SK-N-SH (cell line): ENCODE data around the gene WWC1. TPM values are rescaled to one million over a fixed set of nuclear protein-coding genes. Genes with fewer than 3 reads are reported as not detected.

Source experiments
- CTCF ChIA-PET: fragments of 300-600, 350-600 bp; formaldehyde crosslinking; extraction: SDS; loops from one replicate; lab custom pipeline; 2021; lab: Yijun Ruan, JAX
- POLR2A ChIA-PET: fragments of 350-600 bp; sonication (Branson Sonifier 250); formaldehyde crosslinking; extraction: SDS; loops from one replicate; lab custom pipeline; 2020; ENCODE audit warnings: antibody characterized with exemption, inconsistent platforms; lab: Yijun Ruan, JAX
- DNase-seq: peaks from one replicate; pipeline ENCODE4 v3.0.0; 2012
- H2AFZ ChIP-seq: fragments of 200-600 bp; sonication (generic); 2 replicates; pipeline ENCODE4 v1.8.1; 2016; ENCODE audit warnings: antibody characterized with exemption, mild to moderate bottlenecking, low read depth
- H3F3A ChIP-seq: fragments of 200-600 bp; sonication (generic); replicated peaks from 2 replicates; pipeline ENCODE3; 2016; ENCODE audit warnings: antibody characterized with exemption, mild to moderate bottlenecking; ENCODE audit not compliant: insufficient read depth
- H3K27ac ChIP-seq, 2 experiments: fragments of 200-500 bp in 1 of 2; fragments of 200-600 bp in 1 of 2; sonication (Bioruptor generic) in 1 of 2; sonication (generic), shearing (Covaris generic) in 1 of 2; 2 replicates each; pipeline versions ENCODE4 v1.5.1 to v1.6.1; 2014 to 2016; ENCODE audit warnings: low read depth in 2 of 2, inconsistent platforms in 1 of 2, low read length in 1 of 2, mild to moderate bottlenecking in 1 of 2, mixed read lengths in 1 of 2
- H3K27me3 ChIP-seq: fragments of 200-600 bp; sonication (generic), shearing (Covaris generic); 2 replicates; pipeline ENCODE4 v1.6.1; 2016; ENCODE audit warnings: mixed run types; ENCODE audit not compliant: insufficient read depth
- H3K36me3 ChIP-seq, 2 experiments: fragments of 200-500 bp in 1 of 2; fragments of 200-600 bp in 1 of 2; sonication (Bioruptor generic) in 1 of 2; sonication (generic) in 1 of 2; replicated peaks in 1 of 2; 2 replicates each; pipeline versions ENCODE3 to v1.5.1; 2014 to 2016; ENCODE audit warnings: low read length in 1 of 2, mild to moderate bottlenecking in 1 of 2; ENCODE audit not compliant: insufficient read depth in 2 of 2, control insufficient read depth in 1 of 2
- H3K4me1 ChIP-seq, 2 experiments: fragments of 200-500 bp in 1 of 2; fragments of 200-600 bp in 1 of 2; sonication (Bioruptor generic) in 1 of 2; sonication (generic), shearing (Covaris generic) in 1 of 2; 2 replicates each; pipeline versions ENCODE4 v1.5.1 to v1.6.1; 2014 to 2016; ENCODE audit warnings: low read depth in 1 of 2, low read length in 1 of 2, mixed run types in 1 of 2; ENCODE audit not compliant: insufficient read depth in 2 of 2, control insufficient read depth in 1 of 2
- H3K4me2 ChIP-seq: fragments of 200-600 bp; sonication (generic), shearing (Covaris generic); 2 replicates; pipeline ENCODE4 v1.6.1; 2017; ENCODE audit warnings: mixed run types
- H3K4me3 ChIP-seq, 2 experiments: fragments of 200-500 bp in 1 of 2; fragments of 200-600 bp in 1 of 2; sonication (Bioruptor generic) in 1 of 2; sonication (generic), shearing (Covaris generic) in 1 of 2; 2 replicates each; pipeline versions ENCODE4 v1.5.1 to v1.8.1; 2014 to 2016; ENCODE audit warnings: low read depth in 2 of 2, inconsistent platforms in 1 of 2, low read length in 1 of 2, mild to moderate bottlenecking in 1 of 2, mixed read lengths in 1 of 2, moderate library complexity in 1 of 2
- H3K79me2 ChIP-seq: fragments of 200-600 bp; sonication (generic); 2 replicates; pipeline ENCODE4 v1.8.1; 2017; ENCODE audit warnings: mild to moderate bottlenecking; ENCODE audit not compliant: insufficient read depth
- H3K9ac ChIP-seq: fragments of 200-600 bp; sonication (generic); 2 replicates; pipeline ENCODE4 v1.6.1; 2017; ENCODE audit warnings: mixed run types
- H3K9me2 ChIP-seq: fragments of 200-600 bp; sonication (generic); 2 replicates; pipeline ENCODE4 v1.6.1; 2017; ENCODE audit warnings: mixed run types
- H3K9me3 ChIP-seq: fragments of 200-600 bp; sonication (generic); 2 replicates; pipeline ENCODE4 v1.6.1; 2017; ENCODE audit warnings: mixed run types, mild to moderate bottlenecking, moderate library complexity
- H4K20me1 ChIP-seq: fragments of 200-600 bp; sonication (generic); 2 replicates; pipeline ENCODE4 v1.6.1; 2017; ENCODE audit warnings: mild to moderate bottlenecking, mixed run types; ENCODE audit not compliant: insufficient read depth
- CHD2 ChIP-seq: fragments of 150-350 bp; IDR thresholded peaks from 2 replicates; pipeline ENCODE4 v1.6.1; 2018; ENCODE audit warnings: low read length; ENCODE audit not compliant: partially characterized antibody
- CTCF ChIP-seq: fragments of 200-600 bp; sonication (generic); IDR thresholded peaks from 2 replicates; pipeline ENCODE4 v1.6.1; 2017; ENCODE audit warnings: antibody characterized with exemption, mild to moderate bottlenecking, moderate library complexity
- ELF1 ChIP-seq: IDR thresholded peaks from 2 replicates; pipeline ENCODE4 v1.4.0; 2012
- FOSL2 ChIP-seq: IDR thresholded peaks from 2 replicates; pipeline ENCODE4 v1.4.0; 2012; ENCODE audit warnings: low read depth, mild to moderate bottlenecking, moderate library complexity, borderline replicate concordance
- GATA2 ChIP-seq: sonication (generic); formaldehyde crosslinking; IDR thresholded peaks from 2 replicates; pipeline ENCODE4 v1.5.0; 2020; ENCODE audit warnings: mild to moderate bottlenecking, missing genetic modification reagents
- JUND ChIP-seq: IDR thresholded peaks from 2 replicates; pipeline ENCODE4 v1.4.0; 2012
- MEF2A ChIP-seq: IDR thresholded peaks from 2 replicates; pipeline ENCODE4 v1.4.0; 2012; ENCODE audit warnings: low read depth, borderline replicate concordance
- NFIC ChIP-seq: IDR thresholded peaks from 2 replicates; pipeline ENCODE4 v1.4.0; 2012; ENCODE audit warnings: borderline replicate concordance
- PBX3 ChIP-seq: IDR thresholded peaks from 2 replicates; pipeline ENCODE4; 2012
- POLR2AphosphoS5 ChIP-seq: IDR thresholded peaks from 2 replicates; pipeline ENCODE4 v1.6.1; 2012; ENCODE audit warnings: low read depth, low read length
- RCOR1 ChIP-seq: fragments of 150-350 bp; IDR thresholded peaks from 2 replicates; pipeline ENCODE4 v1.6.1; 2017; ENCODE audit warnings: antibody characterized with exemption, low read length
- REST ChIP-seq: IDR thresholded peaks from 2 replicates; pipeline ENCODE4 v1.6.1; 2012; ENCODE audit warnings: mild to moderate bottlenecking, low read depth, low read length, moderate library complexity
- RFX5 ChIP-seq: IDR thresholded peaks from 2 replicates; pipeline ENCODE4 v1.6.1; 2012; ENCODE audit warnings: mild to moderate bottlenecking, improper control_type of control experiment, low read length
- RXRA ChIP-seq: IDR thresholded peaks from 2 replicates; pipeline ENCODE4 v1.4.0; 2012; ENCODE audit warnings: low read depth, mild to moderate bottlenecking, borderline replicate concordance
- SMC3 ChIP-seq: IDR thresholded peaks from 2 replicates; pipeline ENCODE4 v1.6.1; 2012; ENCODE audit warnings: low read depth, low read length, improper control_type of control experiment
- TAF1 ChIP-seq: IDR thresholded peaks from 2 replicates; pipeline ENCODE4 v1.6.1; 2012; ENCODE audit warnings: low read depth, mild to moderate bottlenecking, low read length, moderate library complexity, borderline replicate concordance
- TCF12 ChIP-seq: IDR thresholded peaks from 2 replicates; pipeline ENCODE4 v1.4.0; 2012
- TEAD4 ChIP-seq: IDR thresholded peaks from 2 replicates; pipeline ENCODE4 v1.4.0; 2012; ENCODE audit warnings: mild to moderate bottlenecking, borderline replicate concordance; ENCODE audit not compliant: insufficient read depth
- YY1 ChIP-seq: IDR thresholded peaks from 2 replicates; pipeline ENCODE4 v1.4.0; 2012; ENCODE audit warnings: low read depth, mild to moderate bottlenecking
- WGBS: methylation state at CpG from one replicate; pipeline ENCODE4 v1.1.6; 2017; ENCODE audit warnings: low lambda C conversion rate; 5-methylcytosine and 5-hydroxymethylcytosine counted together
- polyA plus RNA-seq, 3 experiments: library from polyadenylated mRNA; depleted of rRNA; stranded (reverse); fragments of >200 nt; gene quantifications; 2 replicates each; pipeline ENCODE4 v1.2.3, GENCODE V29; 2012

The WWC1 gene
- polyA plus RNA-seq, 1 of the 3 experiments (the other 2 are of a cell fraction): 16.9 TPM

GRCh38 chr5:168301593-168302390 is 10.3 kb downstream of the WWC1 start (continued):
- TF ChIP-seq PBX3 (peak; percentile 72), NFIC (peak; percentile 62)

- Histone ChIP-seq H3K27me3 (no peaks in the 10 kb centered on the region), H3K4me3 (no peak overlapping the region), H3K36me3 (no peaks in the 10 kb centered on the region), H3K9me2 (no peaks in the 10 kb centered on the region), H4K20me1 (no peaks in the 10 kb centered on the region), H2AFZ (no peak overlapping the region), H3K4me2 (0 out of 2 replicates have a peak overlapping the region, but pooled peaks have one; percentile 54), H3K27ac (peak overlapping the region in 1 of 2 experiments; percentile 43; a peak in 1 of 4 replicates), H3K9me3 (no peaks in the 10 kb centered on the region), H3K4me1 (peaks cover 11 to 24% of the 10 kb centered on the region in 2 experiments; a peak in 2 of 4 replicates), H3F3A (peaks cover 10% of the 10 kb centered on the region), H3K9ac (no peak overlapping the region), H3K79me2 (peaks cover 70% of the 10 kb centered on the region)
- ChIA-PET CTCF (interaction anchor here (1.5 kb wide), 1 partner anchor 11 kb away, joined by 3 read pairs; the partner anchor contains the start of gene WWC1), POLR2A (no interaction called here)
- no peak for TF ChIP-seq TAF1
- TF ChIP-seq NFIC: peak; percentile 56; the same call in 1 of the 2 replicates
- TF ChIP-seq GATA2 (CRISPR knock-in tag): no peak
- TF ChIP-seq JUND: 0 out of 2 replicates have a peak, but pooled peaks have one; percentile 11
- TF ChIP-seq RXRA: no peak
- TF ChIP-seq TCF12: peak; percentile 62
- TF ChIP-seq CTCF: no peak
- TF ChIP-seq FOSL2: peak; percentile 39; the same call in 1 of the 2 replicates
- TF ChIP-seq SMC3: no peak
- no peak for DNase-seq
- WGBS: 46% methylated on average over 3 of the region's 3 CpGs
Observed at GRCh38 chr5:168302785-168303184, 11.3 kb downstream of the WWC1 start.

GRCh38 chr5:168303393-168304025 is 12.1 kb downstream of the WWC1 start:
- Histone ChIP-seq H3F3A (peaks cover 10% of the 10 kb centered on the region), H3K9me2 (no peaks in the 10 kb centered on the region), H3K27ac (no peak overlapping the region), H3K9ac (no peak overlapping the region), H4K20me1 (no peaks in the 10 kb centered on the region), H3K36me3 (no peaks in the 10 kb centered on the region), H3K79me2 (peaks cover 63% of the 10 kb centered on the region), H3K4me3 (no peak overlapping the region), H3K9me3 (no peaks in the 10 kb centered on the region), H3K4me2 (peak overlapping the region; percentile 27; the same call in 1 of the 2 replicates), H2AFZ (no peak overlapping the region), H3K4me1 (peaks cover 11 to 24% of the 10 kb centered on the region in 2 experiments; a peak in 2 of 4 replicates), H3K27me3 (no peaks in the 10 kb centered on the region)
- 97% methylated on average over 3 of the region's 5 CpGs for WGBS
- POLR2A ChIA-PET: no interaction called here
- CTCF ChIA-PET: interaction anchor here (1.0 to 1.5 kb wide), 2 partner anchors 12 kb away, joined by 3 read pairs; partner anchors contain the start of gene WWC1
- no peak for DNase-seq
- TF ChIP-seq YY1: no peak
- no peak for TF ChIP-seq ELF1
- no peak for TF ChIP-seq NFIC
- TF ChIP-seq POLR2AphosphoS5: no peak
- TF ChIP-seq TEAD4: no peak
- TF ChIP-seq RFX5: no peak
- TF ChIP-seq RCOR1: no peak
- no peak for TF ChIP-seq CHD2
- no peak for TF ChIP-seq MEF2A
- no peak for TF ChIP-seq SMC3
- TF ChIP-seq REST: no peak
